ENCODE results near the gene KMT5B.

Gene KMT5B

DNA sequence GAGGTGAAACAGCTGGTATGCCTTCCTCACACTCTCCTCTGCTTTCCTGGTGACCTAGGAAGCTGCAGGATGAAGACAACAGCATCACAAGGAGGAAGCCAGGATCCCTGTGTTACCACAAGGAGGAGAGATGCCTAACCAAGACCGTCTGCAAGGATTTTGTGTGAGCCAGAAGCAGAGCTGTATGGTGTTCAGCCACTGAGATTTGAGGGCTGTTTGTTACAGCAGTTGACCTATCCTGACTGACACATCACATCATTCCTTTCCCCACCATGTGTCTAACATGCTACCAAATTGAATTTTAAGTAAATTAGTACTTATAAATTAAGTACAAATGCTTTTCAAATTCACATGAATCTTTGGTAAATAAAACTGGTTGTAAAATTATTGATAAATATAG, 83.0 kb downstream of the KMT5B start:
- H4K20me1 ChIP-seq (ENCODE audit: insufficient read depth, low read length): no peaks in the 10 kb centered on the region
- no peaks in the 10 kb centered on the region for H3K9me2 ChIP-seq (ENCODE audit: low read depth, low read length)
- no peak overlapping the region for H3K9ac ChIP-seq (ENCODE audit: low read length)
- no peak overlapping the region for H2AFZ ChIP-seq (ENCODE audit: low read length)
- no peak overlapping the region for H3K27ac ChIP-seq (ENCODE audit: low read depth, low read length, poor library complexity, severe bottlenecking)
- no peaks in the 10 kb centered on the region for H3K27me3 ChIP-seq (ENCODE audit: insufficient read depth, low read length)
- no peaks in the 10 kb centered on the region for H3K79me2 ChIP-seq (ENCODE audit: insufficient read depth, low read length)
- H3K4me2 ChIP-seq (ENCODE audit: low read length): no peak overlapping the region
- H3K4me1 ChIP-seq (ENCODE audit: insufficient read depth, low read length, severe bottlenecking): no peaks in the 10 kb centered on the region
- TF ChIP-seq, protein P1, sequence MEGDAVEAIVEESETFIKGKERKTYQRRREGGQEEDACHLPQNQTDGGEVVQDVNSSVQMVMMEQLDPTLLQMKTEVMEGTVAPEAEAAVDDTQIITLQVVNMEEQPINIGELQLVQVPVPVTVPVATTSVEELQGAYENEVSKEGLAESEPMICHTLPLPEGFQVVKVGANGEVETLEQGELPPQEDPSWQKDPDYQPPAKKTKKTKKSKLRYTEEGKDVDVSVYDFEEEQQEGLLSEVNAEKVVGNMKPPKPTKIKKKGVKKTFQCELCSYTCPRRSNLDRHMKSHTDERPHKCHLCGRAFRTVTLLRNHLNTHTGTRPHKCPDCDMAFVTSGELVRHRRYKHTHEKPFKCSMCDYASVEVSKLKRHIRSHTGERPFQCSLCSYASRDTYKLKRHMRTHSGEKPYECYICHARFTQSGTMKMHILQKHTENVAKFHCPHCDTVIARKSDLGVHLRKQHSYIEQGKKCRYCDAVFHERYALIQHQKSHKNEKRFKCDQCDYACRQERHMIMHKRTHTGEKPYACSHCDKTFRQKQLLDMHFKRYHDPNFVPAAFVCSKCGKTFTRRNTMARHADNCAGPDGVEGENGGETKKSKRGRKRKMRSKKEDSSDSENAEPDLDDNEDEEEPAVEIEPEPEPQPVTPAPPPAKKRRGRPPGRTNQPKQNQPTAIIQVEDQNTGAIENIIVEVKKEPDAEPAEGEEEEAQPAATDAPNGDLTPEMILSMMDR (IDR thresholded peaks at IDR 0.05; ENCODE audit: low read length): no peak
- no peak for TF ChIP-seq EZH2 (IDR thresholded peaks at IDR 0.05; ENCODE audit: borderline replicate concordance, low read length)
- H3K36me3 ChIP-seq (ENCODE audit: insufficient read depth, low read length): no peaks in the 10 kb centered on the region
- peaks cover 5% of the 10 kb centered on the region; the same call in 1 of the 2 replicates for H3K9me3 ChIP-seq (ENCODE audit: low read length)
- no peaks in the 10 kb centered on the region for H3F3A ChIP-seq (ENCODE audit: insufficient read depth, low read length)
- H3K4me3 ChIP-seq (ENCODE audit: low read depth, low read length, poor library complexity, severe bottlenecking): no peak overlapping the region

DNA sequence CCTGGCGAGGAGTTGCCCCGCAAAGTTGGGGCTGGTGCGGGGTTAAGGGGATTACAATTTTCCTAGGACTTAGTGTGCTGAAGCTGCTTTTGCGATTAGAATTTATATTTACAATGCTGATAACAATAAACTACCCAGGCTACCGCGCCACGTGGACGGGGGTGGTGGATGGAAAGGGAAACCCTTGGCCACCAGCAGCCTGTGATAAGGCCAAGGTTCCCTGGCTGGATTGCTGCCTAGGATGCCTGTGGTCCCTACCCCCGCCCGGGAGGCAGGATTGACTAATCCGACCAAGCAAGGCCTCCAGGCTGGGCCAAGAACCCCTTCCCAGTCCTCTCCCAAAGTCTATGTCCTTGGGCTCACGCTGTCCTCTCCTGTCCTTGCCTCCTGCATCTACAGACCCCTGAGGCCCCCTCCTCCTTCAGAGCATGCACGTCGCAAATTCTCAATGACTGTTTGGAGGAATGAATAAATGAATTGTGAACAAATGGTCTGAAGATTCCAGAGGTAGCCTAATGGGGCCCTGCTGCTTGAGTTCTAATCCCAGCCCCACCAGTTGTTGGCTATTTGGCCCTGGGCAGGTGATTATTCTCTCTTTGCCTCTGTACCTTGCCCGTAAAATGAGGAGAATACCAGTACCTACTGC, 84.3 kb downstream of the KMT5B start:
- H3K9me2 ChIP-seq (ENCODE audit: low read depth, low read length): no peaks in the 10 kb centered on the region
- H3K27me3 ChIP-seq (ENCODE audit: insufficient read depth, low read length): no peaks in the 10 kb centered on the region
- no peak overlapping the region for H3K4me2 ChIP-seq (ENCODE audit: low read length)
- H3K27ac ChIP-seq (ENCODE audit: low read depth, low read length, poor library complexity, severe bottlenecking): no peak overlapping the region
- no peaks in the 10 kb centered on the region for H3K79me2 ChIP-seq (ENCODE audit: insufficient read depth, low read length)
- TF ChIP-seq EZH2 (IDR thresholded peaks at IDR 0.05; ENCODE audit: borderline replicate concordance, low read length): no peak
- TF ChIP-seq, protein P1 (IDR thresholded peaks at IDR 0.05; ENCODE audit: low read length): no peak
- no peak overlapping the region for H3K9ac ChIP-seq (ENCODE audit: low read length)
- no peaks in the 10 kb centered on the region for H4K20me1 ChIP-seq (ENCODE audit: insufficient read depth, low read length)
- no peaks in the 10 kb centered on the region for H3K36me3 ChIP-seq (ENCODE audit: insufficient read depth, low read length)
- H3K4me1 ChIP-seq (ENCODE audit: insufficient read depth, low read length, severe bottlenecking): no peaks in the 10 kb centered on the region
- peaks cover 3% of the 10 kb centered on the region; the same call in 1 of the 2 replicates for H3K9me3 ChIP-seq (ENCODE audit: low read length)
- H3F3A ChIP-seq (ENCODE audit: insufficient read depth, low read length): no peaks in the 10 kb centered on the region
- H2AFZ ChIP-seq (ENCODE audit: low read length): no peak overlapping the region
- H3K4me3 ChIP-seq (ENCODE audit: low read depth, low read length, poor library complexity, severe bottlenecking): no peak overlapping the region

DNA sequence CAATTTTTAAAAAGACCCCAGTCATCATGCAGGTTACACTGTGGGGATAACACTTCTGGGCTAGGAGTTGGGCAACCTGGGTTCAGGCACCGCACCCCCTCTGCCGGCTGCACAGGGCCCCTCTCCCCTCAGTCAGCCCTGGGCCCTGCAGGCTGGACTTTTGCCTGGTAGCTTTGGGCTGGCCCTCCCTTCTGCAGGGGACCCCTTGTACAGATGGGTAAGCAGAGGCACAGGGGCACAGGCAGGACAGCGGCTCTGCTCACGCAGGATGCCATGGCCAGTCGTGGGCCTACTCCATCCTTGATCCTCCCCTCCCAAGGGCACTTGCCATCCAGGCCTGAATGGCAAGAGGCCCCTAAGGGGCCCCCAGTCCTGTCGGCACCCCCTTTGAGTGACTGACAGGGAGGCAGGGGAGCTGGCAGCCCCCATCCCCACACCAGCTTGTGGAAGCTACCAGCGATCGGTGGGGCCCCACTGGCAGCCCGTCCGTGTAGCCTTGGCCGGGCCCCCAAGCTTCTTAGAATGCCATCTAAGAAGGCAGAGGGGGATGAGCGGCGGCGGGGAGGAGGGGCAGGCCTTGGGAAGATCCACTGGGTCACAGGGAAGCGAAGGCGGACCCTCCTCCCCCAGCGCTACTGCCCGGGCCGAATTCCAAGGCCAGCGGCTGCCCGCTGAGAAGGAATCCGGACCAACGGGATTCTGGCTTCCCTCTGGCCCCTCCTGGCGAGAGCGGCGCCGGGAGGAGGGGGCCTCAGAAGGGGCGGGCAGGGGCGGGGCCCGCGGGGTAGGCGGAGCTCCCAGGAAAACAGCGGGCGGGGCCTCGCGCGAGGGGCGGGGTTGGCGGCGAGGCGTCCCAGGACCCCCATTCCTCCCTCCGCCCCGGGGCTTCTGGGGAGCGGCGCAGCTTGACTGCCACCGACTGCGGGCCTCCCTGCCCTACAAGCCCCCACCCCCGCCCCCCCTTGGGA, 85.1 kb downstream of the KMT5B start:
- Histone ChIP-seq H3K9me3 (ENCODE audit: low read length) (no peaks in the 10 kb centered on the region), H3K4me3 (ENCODE audit: low read depth, low read length, poor library complexity, severe bottlenecking) (no peak overlapping the region), H3K79me2 (ENCODE audit: insufficient read depth, low read length) (no peaks in the 10 kb centered on the region), H3K4me1 (ENCODE audit: insufficient read depth, low read length, severe bottlenecking) (no peaks in the 10 kb centered on the region), H4K20me1 (ENCODE audit: insufficient read depth, low read length) (no peaks in the 10 kb centered on the region), H3K4me2 (ENCODE audit: low read length) (no peak overlapping the region), H3F3A (ENCODE audit: insufficient read depth, low read length) (no peaks in the 10 kb centered on the region), H3K9me2 (ENCODE audit: low read depth, low read length) (no peaks in the 10 kb centered on the region), H3K36me3 (ENCODE audit: insufficient read depth, low read length) (no peaks in the 10 kb centered on the region), H2AFZ (ENCODE audit: low read length) (no peak overlapping the region), H3K9ac (ENCODE audit: low read length) (no peak overlapping the region), H3K27ac (ENCODE audit: low read depth, low read length, poor library complexity, severe bottlenecking) (no peak overlapping the region), H3K27me3 (ENCODE audit: insufficient read depth, low read length) (no peaks in the 10 kb centered on the region)
- TF ChIP-seq, protein P1 (IDR thresholded peaks at IDR 0.05; ENCODE audit: low read length): no peak
- no peak for TF ChIP-seq EZH2 (IDR thresholded peaks at IDR 0.05; ENCODE audit: borderline replicate concordance, low read length)

All from OCI-LY1 (cell line).